BLaER1 treated with 17β-estradiol and CSF1 and Interleukin-3, amounts not matched to agents 10 nM and 100 nM (cell line): Measurements from ENCODE around the gene CDIP1.
A peak's percentile ranks its signal among the peaks of the same experiment; 100 is the strongest.

ENCODE experiments used
- H3K27ac ChIP-seq, 11 experiments: shearing (Covaris generic); formaldehyde crosslinking; 2 replicates each; pipeline ENCODE4 v1.8.1; 2022
- H3K27me3 ChIP-seq, 11 experiments: shearing (Covaris generic); formaldehyde crosslinking; 2 replicates each; pipeline ENCODE4 v1.8.1; 2022
- H3K36me3 ChIP-seq, 11 experiments: shearing (Covaris generic); formaldehyde crosslinking; 2 replicates each; pipeline ENCODE4 v1.8.1; 2022
- H3K4me1 ChIP-seq, 10 experiments: shearing (Covaris generic); formaldehyde crosslinking; 2 replicates each; pipeline ENCODE4 v1.8.1; 2022
- H3K4me2 ChIP-seq, 11 experiments: shearing (Covaris generic); formaldehyde crosslinking; 2 replicates each; pipeline ENCODE4 v1.8.1; 2022
- H3K4me3 ChIP-seq, 10 experiments: shearing (Covaris generic); formaldehyde crosslinking; 2 replicates each; pipeline ENCODE4 v1.8.1; 2022
- H3K9ac ChIP-seq, 11 experiments: shearing (Covaris generic); formaldehyde crosslinking; 2 replicates each; pipeline ENCODE4 v1.8.1; 2022
- H3K9me3 ChIP-seq, 11 experiments: shearing (Covaris generic); formaldehyde crosslinking; replicated peaks in 1 of 11; 2 replicates each; pipeline ENCODE4 v1.8.1; 2022
- H4K20me1 ChIP-seq, 11 experiments: shearing (Covaris generic); formaldehyde crosslinking; 2 replicates each; pipeline ENCODE4 v1.8.1; 2022
- Cebpa-rat ChIP-seq, 11 experiments: shearing (Covaris generic); IDR thresholded peaks; 2 replicates each; pipeline ENCODE4 v1.8.1; 2022

The CDIP1 gene

GRCh38 chr16:4507588-4508345 lies 30.8 kb downstream of the CDIP1 start:
- peaks cover 62 to 74% (median 72%) of the 10 kb centered on the region in 11 experiments for H3K36me3 ChIP-seq
- H3K4me3 ChIP-seq = no peak overlapping the region
- no peak for TF ChIP-seq Cebpa-rat (IDR thresholded peaks at IDR 0.05)
- no peaks in the 10 kb centered on the region for H3K27me3 ChIP-seq
- peaks cover 40 to 100% (median 73%) of the 10 kb centered on the region in 11 experiments for H4K20me1 ChIP-seq
- no peaks in the 10 kb centered on the region for H3K9me3 ChIP-seq
- H3K27ac ChIP-seq = no peak overlapping the region
- H3K4me1 ChIP-seq = peaks cover 15 to 44% (median 31%) of the 10 kb centered on the region in 10 experiments
- no peak overlapping the region for H3K4me2 ChIP-seq
- H3K9ac ChIP-seq = no peak overlapping the region; a peak in 1 of 22 replicates

- peak overlapping the region in 2 of 11 experiments; percentile 14 to 30; a peak in 1 of 22 replicates for H3K9ac ChIP-seq
- H4K20me1 ChIP-seq = peaks cover 53 to 100% (median 76%) of the 10 kb centered on the region in 11 experiments
- peaks cover 15 to 33% (median 25%) of the 10 kb centered on the region in 10 experiments for H3K4me1 ChIP-seq
- TF ChIP-seq Cebpa-rat (IDR thresholded peaks at IDR 0.05) = no peak
- H3K27ac ChIP-seq = no peak overlapping the region
- no peaks in the 10 kb centered on the region for H3K9me3 ChIP-seq
- H3K4me2 ChIP-seq = peak overlapping the region in 7 of 11 experiments; percentile 62 to 83 (median 76); a peak in 11 of 22 replicates
- H3K36me3 ChIP-seq = peaks cover 48 to 61% (median 58%) of the 10 kb centered on the region in 11 experiments
- no peaks in the 10 kb centered on the region for H3K27me3 ChIP-seq
- no peak overlapping the region for H3K4me3 ChIP-seq
Measured at GRCh38 chr16:4506450-4506849, 32.1 kb downstream of the CDIP1 start.

GRCh38 chr16:4505356-4506147 lies 33.0 kb downstream of the CDIP1 start:
- TF ChIP-seq Cebpa-rat (IDR thresholded peaks at IDR 0.05) = no peak
- peaks cover 39 to 52% (median 49%) of the 10 kb centered on the region in 11 experiments for H3K36me3 ChIP-seq

GRCh38 chr16:4501071-4501478 lies 37.5 kb downstream of the CDIP1 start:
- Histone ChIP-seq H3K27me3 (no peaks in the 10 kb centered on the region), H3K4me1 (peaks cover 24 to 44% (median 33%) of the 10 kb centered on the region in 10 experiments), H3K4me2 (peak overlapping the region in 1 of 11 experiments; percentile 32; a peak in 2 of 22 replicates), H3K9ac (no peak overlapping the region), H4K20me1 (peaks cover 97 to 100% (median 100%) of the 10 kb centered on the region in 11 experiments), H3K36me3 (peaks cover 12 to 45% (median 24%) of the 10 kb centered on the region in 11 experiments), H3K9me3 (no peaks in the 10 kb centered on the region), H3K4me3 (no peak overlapping the region), H3K27ac (no peak overlapping the region)
- TF ChIP-seq Cebpa-rat (IDR thresholded peaks at IDR 0.05) = no peak

More at GRCh38 chr16:4505356-4506147, 33.0 kb downstream of the CDIP1 start:
- Histone ChIP-seq H3K4me3 (no peak overlapping the region), H3K27ac (peak overlapping the region in 2 of 11 experiments; percentile 40 to 63; a peak in 2 of 22 replicates), H3K27me3 (no peaks in the 10 kb centered on the region), H3K9me3 (no peaks in the 10 kb centered on the region), H3K9ac (peak overlapping the region in 8 of 11 experiments; percentile 14 to 52 (median 30); a peak in 8 of 22 replicates), H3K4me1 (peaks cover 15 to 32% (median 22%) of the 10 kb centered on the region in 10 experiments), H4K20me1 (peaks cover 60 to 100% (median 76%) of the 10 kb centered on the region in 11 experiments), H3K4me2 (peak overlapping the region; percentile 55 to 83 (median 68))

GRCh38 chr16:4500272-4500671 lies 38.3 kb downstream of the CDIP1 start:
- Histone ChIP-seq H3K27me3 (no peaks in the 10 kb centered on the region), H3K4me1 (peaks cover 16 to 37% (median 25%) of the 10 kb centered on the region in 10 experiments), H3K36me3 (peaks cover 15 to 44% (median 23%) of the 10 kb centered on the region in 11 experiments), H3K4me3 (no peak overlapping the region), H3K9ac (no peak overlapping the region), H4K20me1 (peaks cover 97 to 100% (median 100%) of the 10 kb centered on the region in 11 experiments), H3K27ac (no peak overlapping the region), H3K4me2 (peak overlapping the region in 1 of 11 experiments; percentile 32; a peak in 1 of 22 replicates), H3K9me3 (no peaks in the 10 kb centered on the region)
- TF ChIP-seq Cebpa-rat (IDR thresholded peaks at IDR 0.05) = no peak

- H3K27ac ChIP-seq = no peak overlapping the region
- no peak overlapping the region for H3K9ac ChIP-seq
- peaks cover 10 to 36% (median 19%) of the 10 kb centered on the region in 10 experiments for H3K4me1 ChIP-seq
- no peaks in the 10 kb centered on the region for H3K27me3 ChIP-seq
- H3K36me3 ChIP-seq = peaks cover 15 to 51% (median 24%) of the 10 kb centered on the region in 11 experiments
- H3K4me2 ChIP-seq = peak overlapping the region in 6 of 11 experiments; percentile 51 to 77 (median 66); a peak in 11 of 22 replicates
- peaks cover 97 to 100% (median 100%) of the 10 kb centered on the region in 11 experiments for H4K20me1 ChIP-seq
- no peaks in the 10 kb centered on the region for H3K9me3 ChIP-seq
- TF ChIP-seq Cebpa-rat (IDR thresholded peaks at IDR 0.05) = no peak
- H3K4me3 ChIP-seq = no peak overlapping the region
Measured at GRCh38 chr16:4499196-4499555, 39.4 kb downstream of the CDIP1 start.

- peaks cover 92 to 100% (median 100%) of the 10 kb centered on the region in 11 experiments for H4K20me1 ChIP-seq
- H3K27ac ChIP-seq = no peak overlapping the region
- no peaks in the 10 kb centered on the region for H3K27me3 ChIP-seq
- TF ChIP-seq Cebpa-rat (IDR thresholded peaks at IDR 0.05) = no peak
- no peak overlapping the region for H3K4me3 ChIP-seq
- H3K4me2 ChIP-seq = peak overlapping the region in 8 of 11 experiments; percentile 39 to 77 (median 66); a peak in 16 of 22 replicates
- no peaks in the 10 kb centered on the region for H3K9me3 ChIP-seq
- H3K36me3 ChIP-seq = peaks cover 15 to 52% (median 24%) of the 10 kb centered on the region in 11 experiments
- peak overlapping the region in 1 of 11 experiments; percentile 13; a peak in 1 of 22 replicates for H3K9ac ChIP-seq
- peaks cover 10 to 36% (median 17%) of the 10 kb centered on the region in 10 experiments for H3K4me1 ChIP-seq
Measured at GRCh38 chr16:4498546-4499195, 39.9 kb downstream of the CDIP1 start.

GRCh38 chr16:4496305-4496704 lies 42.3 kb downstream of the CDIP1 start:
- Histone ChIP-seq H3K4me3 (no peak overlapping the region), H3K27me3 (no peaks in the 10 kb centered on the region), H3K9me3 (no peaks in the 10 kb centered on the region), H3K27ac (no peak overlapping the region), H3K4me1 (peaks cover 10 to 36% (median 17%) of the 10 kb centered on the region in 10 experiments), H3K36me3 (peaks cover 23 to 74% (median 47%) of the 10 kb centered on the region in 11 experiments), H4K20me1 (peaks cover 90 to 100% (median 99%) of the 10 kb centered on the region in 11 experiments), H3K4me2 (no peak overlapping the region), H3K9ac (no peak overlapping the region)
- no peak for TF ChIP-seq Cebpa-rat (IDR thresholded peaks at IDR 0.05)
